DOHH2 (cell line): Measurements from ENCODE around the gene MYO5A.

Experiments used
- H3F3A ChIP-seq: fragments of 200-600 bp; sonication (generic), shearing (Covaris generic); 2 replicates; pipeline ENCODE4 v1.6.0; 2016; ENCODE audit warnings: antibody characterized with exemption, mild to moderate bottlenecking; ENCODE audit not compliant: control insufficient read depth, insufficient read depth
- H3K27ac ChIP-seq: fragments of 200-600 bp; sonication (generic); 2 replicates; pipeline ENCODE4 v1.5.1; 2014; ENCODE audit warnings: low read depth, mild to moderate bottlenecking, low read length, moderate library complexity
- H3K27me3 ChIP-seq: fragments of 200-600 bp; sonication (generic); 2 replicates; pipeline ENCODE4 v1.6.1; 2014; ENCODE audit warnings: mild to moderate bottlenecking, low read length, mixed read lengths; ENCODE audit not compliant: control insufficient read depth
- H3K36me3 ChIP-seq: fragments of 200-600 bp; sonication (generic); 2 replicates; pipeline ENCODE4 v1.6.1; 2014; ENCODE audit warnings: mild to moderate bottlenecking, low read length, moderate library complexity, mixed read lengths; ENCODE audit not compliant: control insufficient read depth
- H3K4me1 ChIP-seq: fragments of 200-600 bp; sonication (generic); 2 replicates; pipeline ENCODE4 v1.6.1; 2014; ENCODE audit warnings: mild to moderate bottlenecking, low read length, mixed read lengths; ENCODE audit not compliant: control insufficient read depth
- H3K4me2 ChIP-seq: fragments of 200-600 bp; sonication (generic); 2 replicates; pipeline ENCODE4 v1.6.0; 2014; ENCODE audit warnings: mild to moderate bottlenecking, low read length, moderate library complexity
- H3K4me3 ChIP-seq: fragments of 200-600 bp; sonication (generic); 2 replicates; pipeline ENCODE4 v1.5.1; 2014; ENCODE audit warnings: mild to moderate bottlenecking, low read length, mixed read lengths
- H3K79me2 ChIP-seq: fragments of 200-600 bp; sonication (generic); 2 replicates; pipeline ENCODE4 v1.6.1; 2014; ENCODE audit warnings: mild to moderate bottlenecking, low read length, mixed read lengths; ENCODE audit not compliant: control insufficient read depth
- H3K9me2 ChIP-seq: fragments of 200-600 bp; sonication (generic); replicated peaks from 2 replicates; pipeline ENCODE4 v1.6.1; 2014; ENCODE audit warnings: mild to moderate bottlenecking, low read length, mixed read lengths; ENCODE audit not compliant: control insufficient read depth
- H3K9me3 ChIP-seq: fragments of 200-600 bp; sonication (generic); 2 replicates; pipeline ENCODE4 v1.6.1; 2014; ENCODE audit warnings: antibody characterized with exemption, low read length, mixed read lengths; ENCODE audit not compliant: control insufficient read depth, insufficient read depth
- H4K20me1 ChIP-seq: fragments of 200-600 bp; sonication (generic); 2 replicates; pipeline ENCODE4 v1.6.0; 2014; ENCODE audit warnings: low read depth, mild to moderate bottlenecking, antibody characterized with exemption, low read length, moderate library complexity; ENCODE audit not compliant: control insufficient read depth, insufficient read depth
- EZH2phosphoT487 ChIP-seq: fragments of 200-600 bp; sonication (generic); IDR thresholded peaks from 2 replicates; pipeline ENCODE4 v1.6.1; 2017; ENCODE audit warnings: borderline replicate concordance, mild to moderate bottlenecking, antibody characterized with exemption, low read length, moderate library complexity, mixed read lengths
- TF ChIP-seq, protein P1 (sequence below): fragments of 200-600 bp; sonication (generic); IDR thresholded peaks from one replicate; pipeline ENCODE4 v1.5.1; 2014; ENCODE audit warnings: antibody characterized with exemption, mild to moderate bottlenecking, low read depth, low read length; ENCODE audit not compliant: poor library complexity, severe bottlenecking

Gene MYO5A

DNA sequence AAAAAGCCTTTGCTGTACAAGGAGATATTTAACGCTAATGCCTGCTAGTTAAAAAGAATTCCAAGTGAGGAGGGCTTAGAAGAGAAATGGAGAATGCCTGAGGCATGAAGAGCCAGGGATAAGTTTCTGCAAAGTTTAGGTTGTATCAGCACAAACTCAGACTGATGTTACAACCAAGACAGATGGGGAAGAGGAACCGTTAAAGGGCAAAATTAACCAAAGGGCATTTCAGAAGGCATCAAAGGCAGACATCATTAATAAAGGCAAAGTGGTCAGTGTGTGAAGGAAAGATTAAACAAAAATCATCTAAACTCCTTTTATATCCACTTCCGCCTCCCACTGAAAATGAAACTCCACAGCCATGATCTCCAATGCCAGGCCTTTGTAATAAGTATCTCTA is 7.0 kb downstream of the MYO5A start:
- Histone ChIP-seq H3F3A (no peaks in the 10 kb centered on the region), H3K79me2 (peaks cover 76% of the 10 kb centered on the region), H3K9me3 (no peaks in the 10 kb centered on the region), H3K27ac (no peak overlapping the region), H3K4me2 (no peak overlapping the region), H3K36me3 (no peaks in the 10 kb centered on the region), H3K4me1 (peaks cover 10% of the 10 kb centered on the region), H3K4me3 (no peak overlapping the region), H3K9me2 (no peaks in the 10 kb centered on the region), H3K27me3 (no peaks in the 10 kb centered on the region), H4K20me1 (no peaks in the 10 kb centered on the region)
- TF ChIP-seq EZH2phosphoT487, result no peak
- TF ChIP-seq, protein P1, sequence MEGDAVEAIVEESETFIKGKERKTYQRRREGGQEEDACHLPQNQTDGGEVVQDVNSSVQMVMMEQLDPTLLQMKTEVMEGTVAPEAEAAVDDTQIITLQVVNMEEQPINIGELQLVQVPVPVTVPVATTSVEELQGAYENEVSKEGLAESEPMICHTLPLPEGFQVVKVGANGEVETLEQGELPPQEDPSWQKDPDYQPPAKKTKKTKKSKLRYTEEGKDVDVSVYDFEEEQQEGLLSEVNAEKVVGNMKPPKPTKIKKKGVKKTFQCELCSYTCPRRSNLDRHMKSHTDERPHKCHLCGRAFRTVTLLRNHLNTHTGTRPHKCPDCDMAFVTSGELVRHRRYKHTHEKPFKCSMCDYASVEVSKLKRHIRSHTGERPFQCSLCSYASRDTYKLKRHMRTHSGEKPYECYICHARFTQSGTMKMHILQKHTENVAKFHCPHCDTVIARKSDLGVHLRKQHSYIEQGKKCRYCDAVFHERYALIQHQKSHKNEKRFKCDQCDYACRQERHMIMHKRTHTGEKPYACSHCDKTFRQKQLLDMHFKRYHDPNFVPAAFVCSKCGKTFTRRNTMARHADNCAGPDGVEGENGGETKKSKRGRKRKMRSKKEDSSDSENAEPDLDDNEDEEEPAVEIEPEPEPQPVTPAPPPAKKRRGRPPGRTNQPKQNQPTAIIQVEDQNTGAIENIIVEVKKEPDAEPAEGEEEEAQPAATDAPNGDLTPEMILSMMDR, result no peak

DNA sequence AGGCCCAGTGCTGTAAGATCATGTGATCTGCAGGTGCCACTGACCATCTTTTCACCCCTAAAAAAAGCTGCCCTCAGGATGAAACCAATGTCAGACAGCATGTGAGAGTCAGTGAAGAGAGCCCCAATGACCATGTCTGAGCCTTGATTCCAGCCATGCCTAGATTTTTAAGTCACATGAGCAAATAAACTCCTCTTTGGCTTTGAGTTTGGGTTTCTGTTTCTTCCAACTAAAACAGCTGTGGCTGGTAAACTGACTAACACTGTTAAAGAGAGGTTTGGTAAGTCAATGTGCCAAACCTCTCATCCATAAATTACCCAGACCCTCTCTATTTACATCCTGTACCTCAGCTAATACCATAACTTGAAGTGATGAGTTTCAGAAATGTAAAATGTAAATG is 8.3 kb downstream of the MYO5A start:
- H3K4me1 ChIP-seq, result peaks cover 10% of the 10 kb centered on the region
- H3K36me3 ChIP-seq, result no peaks in the 10 kb centered on the region
- no peaks in the 10 kb centered on the region for H3K9me2 ChIP-seq
- no peak overlapping the region for H3K4me3 ChIP-seq
- H3K27me3 ChIP-seq, result no peaks in the 10 kb centered on the region
- H3K79me2 ChIP-seq, result peaks cover 78% of the 10 kb centered on the region
- H3K27ac ChIP-seq, result no peak overlapping the region
- H3F3A ChIP-seq, result no peaks in the 10 kb centered on the region
- TF ChIP-seq EZH2phosphoT487, result no peak
- TF ChIP-seq, protein P1, result no peak
- no peak overlapping the region for H3K4me2 ChIP-seq
- H3K9me3 ChIP-seq, result no peaks in the 10 kb centered on the region
- H4K20me1 ChIP-seq, result peaks cover 4% of the 10 kb centered on the region; the same call in 1 of the 2 replicates

DNA sequence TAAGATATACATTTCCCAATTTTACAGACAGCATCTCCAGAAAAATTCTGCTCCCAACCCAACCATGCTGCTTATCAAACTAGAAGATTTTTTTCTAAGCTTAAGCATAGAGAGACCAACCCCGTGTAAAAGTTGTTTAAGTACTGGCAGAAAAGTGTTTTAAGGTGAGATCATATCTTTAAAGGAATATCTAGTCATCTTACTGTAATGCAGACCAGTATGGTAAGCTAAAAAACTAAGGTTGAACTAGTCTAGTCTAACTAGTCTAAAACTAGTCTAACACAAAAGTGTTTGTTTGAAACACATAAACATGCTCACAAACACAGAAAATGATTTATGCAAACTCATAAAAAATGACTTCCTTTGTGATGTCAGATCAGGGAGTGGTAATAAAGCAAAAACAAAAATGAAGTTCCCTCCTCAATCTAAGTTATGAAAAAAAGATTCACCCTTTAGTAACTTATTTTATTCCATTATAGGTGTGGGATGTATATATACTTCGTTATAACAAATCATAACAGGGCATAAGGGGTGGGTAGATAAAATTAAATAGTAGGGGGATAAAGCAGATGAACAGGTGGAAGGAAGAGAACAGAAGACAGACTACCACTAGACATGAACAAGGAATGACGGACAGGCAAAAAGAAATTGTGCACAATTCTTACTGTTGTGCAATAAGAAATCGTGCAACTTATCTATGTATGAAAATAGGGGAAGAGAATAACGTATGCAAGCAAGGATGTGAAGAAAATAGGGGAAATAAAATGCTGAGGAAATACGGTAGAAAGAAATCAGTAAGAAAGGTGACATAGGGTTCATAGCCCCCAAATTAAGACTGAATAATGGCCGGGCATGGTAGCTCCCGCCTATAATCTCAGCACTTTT is 10.0 kb downstream of the MYO5A start:
- peaks cover 4% of the 10 kb centered on the region; the same call in 1 of the 2 replicates for H4K20me1 ChIP-seq

More for the DNA sequence above, 10.0 kb downstream of the MYO5A start:
- no peak for TF ChIP-seq EZH2phosphoT487
- TF ChIP-seq, protein P1, result no peak
- no peak overlapping the region for H3K4me3 ChIP-seq
- no peaks in the 10 kb centered on the region for H3K36me3 ChIP-seq
- H3K27me3 ChIP-seq, result no peaks in the 10 kb centered on the region
- peaks cover 10% of the 10 kb centered on the region for H3K4me1 ChIP-seq
- peaks cover 79% of the 10 kb centered on the region for H3K79me2 ChIP-seq
- no peaks in the 10 kb centered on the region for H3K9me3 ChIP-seq
- H3K27ac ChIP-seq, result no peak overlapping the region
- H3F3A ChIP-seq, result no peaks in the 10 kb centered on the region
- no peaks in the 10 kb centered on the region for H3K9me2 ChIP-seq
- no peak overlapping the region; the same call in 1 of the 2 replicates for H3K4me2 ChIP-seq
